Gastrocnemius medialis (tissue), 4 donors: ENCODE data around the gene SCTR.

Experiments
- POLR2A ChIP-seq, 2 donors: fragments of 450-650 bp; IDR thresholded peaks; one replicate each; pipeline ENCODE4 v1.6.1; 2017; ENCODE audit warnings: antibody characterized with exemption in 2 of 2, mild to moderate bottlenecking in 2 of 2, moderate library complexity in 2 of 2
- TF ChIP-seq, protein P1 (sequence below), 5 experiments: fragments of 450-650 bp in 3 of 5; fragments of 200-600 bp in 2 of 5; sonication (generic) in 2 of 5; IDR thresholded peaks in 4 of 5; conservative IDR thresholded peaks in 1 of 5; 1 replicate in 4 of 5; 2 replicates in 1 of 5; pipeline ENCODE4 v1.5.1; 2016 to 2019; ENCODE audit warnings: antibody characterized with exemption in 5 of 5, mild to moderate bottlenecking in 3 of 5, moderate library complexity in 3 of 5

DNA sequence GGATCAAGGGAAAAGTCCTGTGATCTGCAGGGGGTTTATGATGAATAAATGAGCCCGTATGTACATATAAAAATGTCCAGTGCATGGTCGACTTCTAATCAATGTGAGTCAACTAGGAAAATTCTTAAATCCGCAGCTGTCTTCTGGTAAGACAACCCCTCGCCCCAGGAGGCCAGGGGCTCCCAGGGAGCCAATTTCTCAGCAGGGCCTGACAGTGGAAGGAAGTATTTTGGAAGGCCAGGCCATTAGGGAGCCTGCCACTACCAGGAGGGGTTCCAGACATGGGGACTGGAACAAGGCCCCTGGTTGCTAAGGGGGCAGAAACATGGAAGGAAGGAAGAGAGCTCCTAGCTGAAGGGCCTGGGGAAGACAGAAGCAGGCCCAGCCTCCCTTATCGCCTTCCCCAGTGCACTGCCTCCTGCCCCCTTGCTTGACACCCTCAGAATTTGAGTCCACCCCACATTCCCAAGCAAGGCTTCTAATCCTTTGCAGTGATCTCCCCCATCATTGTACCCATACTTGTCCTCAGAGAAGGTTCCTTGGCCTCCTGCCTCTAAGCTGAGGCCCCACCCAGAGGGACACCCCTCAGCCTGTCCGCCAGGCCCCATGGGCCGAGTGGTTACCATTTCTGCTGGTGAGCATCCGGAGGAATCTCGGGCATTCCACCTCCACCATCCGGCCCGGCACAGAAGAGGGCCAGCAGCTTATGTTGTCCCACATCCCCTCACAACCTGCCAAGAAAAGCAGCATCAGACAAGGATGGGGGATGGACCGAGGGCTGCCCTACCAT lies 45.9 kb downstream of the SCTR start:
- TF ChIP-seq, protein P1, sequence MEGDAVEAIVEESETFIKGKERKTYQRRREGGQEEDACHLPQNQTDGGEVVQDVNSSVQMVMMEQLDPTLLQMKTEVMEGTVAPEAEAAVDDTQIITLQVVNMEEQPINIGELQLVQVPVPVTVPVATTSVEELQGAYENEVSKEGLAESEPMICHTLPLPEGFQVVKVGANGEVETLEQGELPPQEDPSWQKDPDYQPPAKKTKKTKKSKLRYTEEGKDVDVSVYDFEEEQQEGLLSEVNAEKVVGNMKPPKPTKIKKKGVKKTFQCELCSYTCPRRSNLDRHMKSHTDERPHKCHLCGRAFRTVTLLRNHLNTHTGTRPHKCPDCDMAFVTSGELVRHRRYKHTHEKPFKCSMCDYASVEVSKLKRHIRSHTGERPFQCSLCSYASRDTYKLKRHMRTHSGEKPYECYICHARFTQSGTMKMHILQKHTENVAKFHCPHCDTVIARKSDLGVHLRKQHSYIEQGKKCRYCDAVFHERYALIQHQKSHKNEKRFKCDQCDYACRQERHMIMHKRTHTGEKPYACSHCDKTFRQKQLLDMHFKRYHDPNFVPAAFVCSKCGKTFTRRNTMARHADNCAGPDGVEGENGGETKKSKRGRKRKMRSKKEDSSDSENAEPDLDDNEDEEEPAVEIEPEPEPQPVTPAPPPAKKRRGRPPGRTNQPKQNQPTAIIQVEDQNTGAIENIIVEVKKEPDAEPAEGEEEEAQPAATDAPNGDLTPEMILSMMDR (IDR thresholded peaks at IDR 0.05 in 4 of 5, conservative IDR thresholded peaks at IDR 0.05 in 1 of 5), result no peak
- no peak for TF ChIP-seq POLR2A (IDR thresholded peaks at IDR 0.05)
